K562 (cell line): ENCODE data around the gene FGF21. TPM values are rescaled to one million over a fixed set of nuclear protein-coding genes. Genes with fewer than 3 reads are reported as not detected.

ENCODE experiments used
- CBFB ChIP-seq: sonication (generic); formaldehyde crosslinking; IDR thresholded peaks from 2 replicates; pipeline ENCODE4 v1.4.0; 2020; ENCODE audit warnings: mild to moderate bottlenecking, missing genetic modification reagents
- HDAC2 ChIP-seq: fragments of 450-650 bp; IDR thresholded peaks from 2 replicates; pipeline ENCODE4 v1.6.1; 2016; ENCODE audit warnings: mild to moderate bottlenecking
- HDGF ChIP-seq: fragments of 450-650 bp; IDR thresholded peaks from 2 replicates; pipeline ENCODE4 v1.6.1; 2016
- RCOR1 ChIP-seq, 2 experiments: IDR thresholded peaks; 2 replicates each; pipeline ENCODE4 v1.6.1; 2012; ENCODE audit warnings: low read depth in 2 of 2, low read length in 2 of 2, borderline replicate concordance in 1 of 2, improper control_type of control experiment in 1 of 2
- SAP30 ChIP-seq: fragments of 200-600 bp; sonication (generic); IDR thresholded peaks from 2 replicates; pipeline ENCODE4 v1.6.1; 2012; ENCODE audit warnings: borderline replicate concordance, low read depth, mild to moderate bottlenecking, moderate library complexity, low read length, control low read depth, inconsistent platforms; ENCODE audit not compliant: insufficient read depth, poor library complexity, severe bottlenecking
- polyA plus RNA-seq, 8 experiments: library from polyadenylated mRNA; depleted of rRNA in 4 of 8; stranded (reverse) in 5 of 8; unstranded in 3 of 8; fragments of >200 nt; fragmentation: Nextera tagmentation in 2 of 8; fragmentation: Illumina TruSeq in 1 of 8; extraction: Ambion mirVana in 2 of 8; extraction: Trizol in 1 of 8; gene quantifications; 2 replicates each; pipeline versions ENCODE4 v1.2.1 to v1.2.3, GENCODE V29; 2011 to 2014; ENCODE audit warnings: inconsistent platforms in 1 of 8, missing spikeins in 1 of 8
- total RNA-seq, 7 experiments: library from RNA; depleted of rRNA in 6 of 7; stranded (reverse); fragments of >200 nt in 6 of 7; fragmentation: Illumina TruSeq in 2 of 7; extraction: Trizol in 2 of 7; gene quantifications; 2 replicates each; pipeline versions ENCODE4 v1.2.1 to v1.2.3, GENCODE V29; 2011 to 2021; ENCODE audit warnings: low replicate concordance in 1 of 7
- TF ChIP-seq, protein P1 (sequence below), 2 experiments: fragments of 450-650 bp; formaldehyde crosslinking in 1 of 2; IDR thresholded peaks; 2 replicates each; pipeline versions ENCODE4 v1.4.0 to v1.6.1; 2014 to 2020; ENCODE audit warnings: mild to moderate bottlenecking in 2 of 2, borderline replicate concordance in 1 of 2, low read depth in 1 of 2
- TF ChIP-seq, protein P2 (sequence below): sonication (generic); formaldehyde crosslinking; IDR thresholded peaks from 2 replicates; pipeline ENCODE4 v1.8.0; 2022; ENCODE audit warnings: missing genetic modification reagents, mild to moderate bottlenecking, moderate library complexity, borderline replicate concordance
- TF ChIP-seq, protein P3 (sequence below): sonication (generic); formaldehyde crosslinking; IDR thresholded peaks from 2 replicates; pipeline ENCODE4 v1.8.0; 2022; ENCODE audit warnings: mild to moderate bottlenecking, missing genetic modification reagents
- TF ChIP-seq, protein P4 (sequence below), 2 experiments: fragments of 450-650 bp; conservative IDR thresholded peaks; 2 replicates each; pipeline ENCODE4 v1.6.1; 2017; ENCODE audit warnings: mild to moderate bottlenecking in 2 of 2, moderate library complexity in 2 of 2

The FGF21 gene
- total and polyA plus RNA-seq, 9 of the 15 experiments (the other 6 are each of a cell fraction or from before 2014, with no cell fraction given) = 0.04 to 0.77 (median 0.09) TPM; not detected in 6

DNA sequence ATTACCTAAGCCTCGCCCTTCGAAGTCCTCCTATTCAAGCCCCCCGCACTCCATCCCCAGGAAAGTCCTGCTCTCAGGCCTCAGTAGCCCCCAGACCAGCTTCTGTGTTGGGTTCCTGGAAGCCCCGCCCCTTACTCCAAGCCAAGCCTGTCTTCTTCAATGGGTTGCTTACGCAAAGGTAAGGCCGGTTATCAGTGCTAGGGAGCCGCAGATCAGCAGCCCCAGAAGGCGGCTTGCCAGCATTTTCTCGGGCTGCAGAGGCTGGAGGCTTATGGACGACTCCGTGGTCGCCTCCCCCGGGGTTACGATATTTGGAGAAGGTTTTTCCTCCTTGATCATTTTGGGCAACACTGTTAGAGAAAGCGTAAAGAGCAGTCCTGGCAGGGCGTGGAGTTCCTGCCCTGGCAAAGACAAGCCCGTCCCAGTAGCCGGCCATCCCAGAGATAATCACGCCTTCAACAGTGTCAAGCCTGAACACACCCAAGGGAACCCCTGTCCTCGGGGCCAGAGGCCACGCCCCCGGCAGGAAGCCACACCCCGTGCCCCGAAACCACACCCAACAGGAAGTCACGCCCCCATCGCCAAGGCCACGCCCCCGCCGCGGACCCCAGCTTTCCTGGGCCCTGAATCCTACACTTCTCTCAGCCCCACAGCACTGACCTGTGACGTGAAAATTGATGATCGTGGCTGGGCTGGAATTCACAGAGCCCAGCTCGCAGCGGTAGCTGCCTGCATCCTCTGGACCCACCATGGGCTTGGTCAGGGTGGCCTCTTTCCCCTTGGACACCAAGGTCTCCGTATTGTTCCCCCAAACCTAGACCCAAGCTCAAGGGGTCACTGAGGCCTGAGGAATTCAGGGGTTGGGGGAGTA lies 14.0 kb upstream of the FGF21 start (continued):
- TF ChIP-seq, protein P1, sequence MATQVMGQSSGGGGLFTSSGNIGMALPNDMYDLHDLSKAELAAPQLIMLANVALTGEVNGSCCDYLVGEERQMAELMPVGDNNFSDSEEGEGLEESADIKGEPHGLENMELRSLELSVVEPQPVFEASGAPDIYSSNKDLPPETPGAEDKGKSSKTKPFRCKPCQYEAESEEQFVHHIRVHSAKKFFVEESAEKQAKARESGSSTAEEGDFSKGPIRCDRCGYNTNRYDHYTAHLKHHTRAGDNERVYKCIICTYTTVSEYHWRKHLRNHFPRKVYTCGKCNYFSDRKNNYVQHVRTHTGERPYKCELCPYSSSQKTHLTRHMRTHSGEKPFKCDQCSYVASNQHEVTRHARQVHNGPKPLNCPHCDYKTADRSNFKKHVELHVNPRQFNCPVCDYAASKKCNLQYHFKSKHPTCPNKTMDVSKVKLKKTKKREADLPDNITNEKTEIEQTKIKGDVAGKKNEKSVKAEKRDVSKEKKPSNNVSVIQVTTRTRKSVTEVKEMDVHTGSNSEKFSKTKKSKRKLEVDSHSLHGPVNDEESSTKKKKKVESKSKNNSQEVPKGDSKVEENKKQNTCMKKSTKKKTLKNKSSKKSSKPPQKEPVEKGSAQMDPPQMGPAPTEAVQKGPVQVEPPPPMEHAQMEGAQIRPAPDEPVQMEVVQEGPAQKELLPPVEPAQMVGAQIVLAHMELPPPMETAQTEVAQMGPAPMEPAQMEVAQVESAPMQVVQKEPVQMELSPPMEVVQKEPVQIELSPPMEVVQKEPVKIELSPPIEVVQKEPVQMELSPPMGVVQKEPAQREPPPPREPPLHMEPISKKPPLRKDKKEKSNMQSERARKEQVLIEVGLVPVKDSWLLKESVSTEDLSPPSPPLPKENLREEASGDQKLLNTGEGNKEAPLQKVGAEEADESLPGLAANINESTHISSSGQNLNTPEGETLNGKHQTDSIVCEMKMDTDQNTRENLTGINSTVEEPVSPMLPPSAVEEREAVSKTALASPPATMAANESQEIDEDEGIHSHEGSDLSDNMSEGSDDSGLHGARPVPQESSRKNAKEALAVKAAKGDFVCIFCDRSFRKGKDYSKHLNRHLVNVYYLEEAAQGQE (IDR thresholded peaks at IDR 0.05; ENCODE audit: borderline replicate concordance) = peak; percentile 29; the same call in 1 of the 2 replicates
- TF ChIP-seq, protein P1 (CRISPR knock-in tag; IDR thresholded peaks at IDR 0.05; ENCODE audit: low read depth) = no peak
- 0 out of 2 replicates have a peak, but pooled peaks have one; percentile 39 for TF ChIP-seq CBFB
- TF ChIP-seq, protein P2, sequence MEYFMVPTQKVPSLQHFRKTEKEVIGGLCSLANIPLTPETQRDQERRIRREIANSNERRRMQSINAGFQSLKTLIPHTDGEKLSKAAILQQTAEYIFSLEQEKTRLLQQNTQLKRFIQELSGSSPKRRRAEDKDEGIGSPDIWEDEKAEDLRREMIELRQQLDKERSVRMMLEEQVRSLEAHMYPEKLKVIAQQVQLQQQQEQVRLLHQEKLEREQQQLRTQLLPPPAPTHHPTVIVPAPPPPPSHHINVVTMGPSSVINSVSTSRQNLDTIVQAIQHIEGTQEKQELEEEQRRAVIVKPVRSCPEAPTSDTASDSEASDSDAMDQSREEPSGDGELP = peak; percentile 64; the same call in 1 of the 2 replicates
- TF ChIP-seq, protein P3, sequence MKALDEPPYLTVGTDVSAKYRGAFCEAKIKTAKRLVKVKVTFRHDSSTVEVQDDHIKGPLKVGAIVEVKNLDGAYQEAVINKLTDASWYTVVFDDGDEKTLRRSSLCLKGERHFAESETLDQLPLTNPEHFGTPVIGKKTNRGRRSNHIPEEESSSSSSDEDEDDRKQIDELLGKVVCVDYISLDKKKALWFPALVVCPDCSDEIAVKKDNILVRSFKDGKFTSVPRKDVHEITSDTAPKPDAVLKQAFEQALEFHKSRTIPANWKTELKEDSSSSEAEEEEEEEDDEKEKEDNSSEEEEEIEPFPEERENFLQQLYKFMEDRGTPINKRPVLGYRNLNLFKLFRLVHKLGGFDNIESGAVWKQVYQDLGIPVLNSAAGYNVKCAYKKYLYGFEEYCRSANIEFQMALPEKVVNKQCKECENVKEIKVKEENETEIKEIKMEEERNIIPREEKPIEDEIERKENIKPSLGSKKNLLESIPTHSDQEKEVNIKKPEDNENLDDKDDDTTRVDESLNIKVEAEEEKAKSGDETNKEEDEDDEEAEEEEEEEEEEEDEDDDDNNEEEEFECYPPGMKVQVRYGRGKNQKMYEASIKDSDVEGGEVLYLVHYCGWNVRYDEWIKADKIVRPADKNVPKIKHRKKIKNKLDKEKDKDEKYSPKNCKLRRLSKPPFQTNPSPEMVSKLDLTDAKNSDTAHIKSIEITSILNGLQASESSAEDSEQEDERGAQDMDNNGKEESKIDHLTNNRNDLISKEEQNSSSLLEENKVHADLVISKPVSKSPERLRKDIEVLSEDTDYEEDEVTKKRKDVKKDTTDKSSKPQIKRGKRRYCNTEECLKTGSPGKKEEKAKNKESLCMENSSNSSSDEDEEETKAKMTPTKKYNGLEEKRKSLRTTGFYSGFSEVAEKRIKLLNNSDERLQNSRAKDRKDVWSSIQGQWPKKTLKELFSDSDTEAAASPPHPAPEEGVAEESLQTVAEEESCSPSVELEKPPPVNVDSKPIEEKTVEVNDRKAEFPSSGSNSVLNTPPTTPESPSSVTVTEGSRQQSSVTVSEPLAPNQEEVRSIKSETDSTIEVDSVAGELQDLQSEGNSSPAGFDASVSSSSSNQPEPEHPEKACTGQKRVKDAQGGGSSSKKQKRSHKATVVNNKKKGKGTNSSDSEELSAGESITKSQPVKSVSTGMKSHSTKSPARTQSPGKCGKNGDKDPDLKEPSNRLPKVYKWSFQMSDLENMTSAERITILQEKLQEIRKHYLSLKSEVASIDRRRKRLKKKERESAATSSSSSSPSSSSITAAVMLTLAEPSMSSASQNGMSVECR (CRISPR knock-in tag) = 0 out of 2 replicates have a peak, but pooled peaks have one; percentile 39
- TF ChIP-seq RCOR1 (IDR thresholded peaks at IDR 0.05; ENCODE audit: borderline replicate concordance in 1 of 2, low read depth in 2 of 2, low read length in 2 of 2) = 0 out of 4 replicates have a peak, but pooled peaks of 1 of the 2 experiments have one; percentile 10
- TF ChIP-seq HDAC2 = 0 out of 2 replicates have a peak, but pooled peaks have one; percentile 45
- TF ChIP-seq HDGF = peak; percentile 86
- TF ChIP-seq, protein P4, sequence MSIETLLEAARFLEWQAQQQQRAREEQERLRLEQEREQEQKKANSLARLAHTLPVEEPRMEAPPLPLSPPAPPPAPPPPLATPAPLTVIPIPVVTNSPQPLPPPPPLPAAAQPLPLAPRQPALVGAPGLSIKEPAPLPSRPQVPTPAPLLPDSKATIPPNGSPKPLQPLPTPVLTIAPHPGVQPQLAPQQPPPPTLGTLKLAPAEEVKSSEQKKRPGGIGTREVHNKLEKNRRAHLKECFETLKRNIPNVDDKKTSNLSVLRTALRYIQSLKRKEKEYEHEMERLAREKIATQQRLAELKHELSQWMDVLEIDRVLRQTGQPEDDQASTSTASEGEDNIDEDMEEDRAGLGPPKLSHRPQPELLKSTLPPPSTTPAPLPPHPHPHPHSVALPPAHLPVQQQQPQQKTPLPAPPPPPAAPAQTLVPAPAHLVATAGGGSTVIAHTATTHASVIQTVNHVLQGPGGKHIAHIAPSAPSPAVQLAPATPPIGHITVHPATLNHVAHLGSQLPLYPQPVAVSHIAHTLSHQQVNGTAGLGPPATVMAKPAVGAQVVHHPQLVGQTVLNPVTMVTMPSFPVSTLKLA (conservative IDR thresholded peaks at IDR 0.05) = peak; percentile 43 to 78; a peak in 3 of 4 replicates
- TF ChIP-seq SAP30 = no peak
